Motor neuron (in vitro differentiated cells): Measurements from ENCODE around the gene GALC. TPM values are rescaled to one million over a fixed set of nuclear protein-coding genes. Genes with fewer than 3 reads are reported as not detected.
A peak's percentile ranks its signal among the peaks of the same experiment; 100 is the strongest.

Experiments used
- ATAC-seq, 8 experiments: fragments of 200-7000 bp; cut with Tn5 transposase; replicated peaks in 6 of 8; 2 replicates each; pipeline ENCODE4 v1.8.0; 2021; ENCODE audit warnings: mild to moderate bottlenecking in 8 of 8, moderate library complexity in 8 of 8
- H3K27ac ChIP-seq, 2 donors: fragments of 250-450 bp; sonication (Bioruptor Pico); 2 replicates each; pipeline ENCODE4 v1.9.0; 2021; ENCODE audit warnings: antibody characterized with exemption in 2 of 2, mild to moderate bottlenecking in 2 of 2, moderate library complexity in 1 of 2
- H3K4me1 ChIP-seq, 2 donors: fragments of 250-450 bp; sonication (Bioruptor Pico); replicated peaks in 1 of 2; 2 replicates each; pipeline ENCODE4 v1.6.1; 2021; ENCODE audit warnings: antibody characterized with exemption in 2 of 2, mild to moderate bottlenecking in 2 of 2, moderate library complexity in 1 of 2
- H3K4me3 ChIP-seq, 5 donors: fragments of 250-450 bp; sonication (Bioruptor Pico); 2 replicates each; pipeline ENCODE4 v1.9.0; 2021; ENCODE audit warnings: antibody characterized with exemption in 5 of 5, mild to moderate bottlenecking in 5 of 5, moderate library complexity in 4 of 5
- WGBS, 10 experiments: fragments of 450-650 bp; shearing (Covaris generic); methylation state at CpG; one replicate each; pipeline ENCODE4 v1.0.0; 2022; 5-methylcytosine and 5-hydroxymethylcytosine counted together
- in situ Hi-C, 9 experiments: fragments of 400-800 bp; cut with MboI; loops; one replicate each; pipeline ENCODE4 v1.15.0; 2021; ENCODE audit warnings: low sequenced_read_pairs in 9 of 9, low pct_unique_long_range_greater_than_20kb in 2 of 9; ENCODE audit not compliant: unreplicated experiment in 9 of 9
- total RNA-seq, 8 experiments: library from RNA; unstranded; fragments of 300-600 nt; gene quantifications; 2 replicates each; pipeline versions ENCODE4 v1.2.3 to v1.2.4, GENCODE V29; 2022

The GALC gene
- total RNA-seq, 8 experiments from 2014 or later = 6.6 to 42.3 (median 11.6) TPM

- Histone ChIP-seq H3K4me1 (no peaks in the 10 kb centered on the region), H3K4me3 (no peak overlapping the region), H3K27ac (no peak overlapping the region)
- in situ Hi-C loops = no loop called here
- ATAC-seq = peak in 1 of 8 experiments; percentile 26
These were observed 17.3 kb downstream of the GALC start for GRCh38 chr14:87975636-87976035.

- no peaks in the 10 kb centered on the region for H3K4me1 ChIP-seq
- in situ Hi-C loops = no loop called here
- H3K4me3 ChIP-seq = no peak overlapping the region
- no peak for ATAC-seq
- 43 to 100% (median 87%) methylated on average over 1 to 2 of the region's 2 CpGs; no CpG with 5 or more reads in 4 of the 10 experiments for WGBS, 10 experiments
- H3K27ac ChIP-seq = no peak overlapping the region
These were observed 22.0 kb downstream of the GALC start for GRCh38 chr14:87971010-87971409.

- Histone ChIP-seq H3K4me3 (no peak overlapping the region), H3K27ac (no peak overlapping the region), H3K4me1 (no peaks in the 10 kb centered on the region)
- in situ Hi-C loops = no loop called here
- no peak for ATAC-seq
These were observed 25.5 kb downstream of the GALC start for GRCh38 chr14:87967496-87967895.

- no peak overlapping the region for H3K4me3 ChIP-seq
- no peak for ATAC-seq
- in situ Hi-C loops = no loop called here
- no peaks in the 10 kb centered on the region for H3K4me1 ChIP-seq
- no peak overlapping the region for H3K27ac ChIP-seq
- 43 to 100% (median 88%) methylated on average over 2 to 3 of the region's 3 CpGs for WGBS, 10 experiments
These were observed 26.2 kb downstream of the GALC start for GRCh38 chr14:87966816-87967215.

GRCh38 chr14:87961246-87961645 is 31.7 kb downstream of the GALC start:
- in situ Hi-C loops = no loop called here

GRCh38 chr14:87960013-87960787 is 32.8 kb downstream of the GALC start:
- in situ Hi-C loops = no loop called here
- no peaks in the 10 kb centered on the region for H3K4me1 ChIP-seq
- 74 to 100% (median 89%) methylated on average over 1 to 4 of the region's 5 CpGs; no CpG with 5 or more reads in 1 of the 10 experiments for WGBS, 10 experiments
- no peak for ATAC-seq
- H3K4me3 ChIP-seq = no peak overlapping the region
- no peak overlapping the region for H3K27ac ChIP-seq

More at GRCh38 chr14:87961246-87961645, 31.7 kb downstream of the GALC start:
- WGBS, 10 experiments = 43 to 100% (median 77%) methylated on average over 1 to 2 of the region's 2 CpGs; no CpG with 5 or more reads in 2 of the 10 experiments
- H3K4me3 ChIP-seq = no peak overlapping the region
- ATAC-seq = no peak
- H3K4me1 ChIP-seq = no peaks in the 10 kb centered on the region
- H3K27ac ChIP-seq = no peak overlapping the region

- ATAC-seq = no peak
These were observed 37.5 kb downstream of the GALC start for GRCh38 chr14:87955501-87955900.

GRCh38 chr14:87952307-87953094 is 40.5 kb downstream of the GALC start:
- WGBS, 10 experiments = 14 to 100% (median 90%) methylated on average over 1 to 3 of the region's 3 CpGs; no CpG with 5 or more reads in 1 of the 10 experiments
- Histone ChIP-seq H3K4me1 (no peaks in the 10 kb centered on the region), H3K27ac (no peak overlapping the region), H3K4me3 (no peak overlapping the region)
- in situ Hi-C loops = no loop called here
- no peak for ATAC-seq

More at GRCh38 chr14:87955501-87955900, 37.5 kb downstream of the GALC start:
- H3K27ac ChIP-seq = no peak overlapping the region
- 34 to 100% (median 80%) methylated on average over 1 to 6 of the region's 6 CpGs for WGBS, 10 experiments
- in situ Hi-C loops = no loop called here
- no peak overlapping the region for H3K4me3 ChIP-seq
- H3K4me1 ChIP-seq = no peaks in the 10 kb centered on the region

- no peak overlapping the region for H3K4me3 ChIP-seq
- in situ Hi-C loops = loop anchor here in 1 of 9 experiments (10.0 kb wide), 1 partner anchor 230 kb away; no protein-coding TSS in a partner anchor
- H3K27ac ChIP-seq = no peak overlapping the region
- no peaks in the 10 kb centered on the region for H3K4me1 ChIP-seq
- 0 to 31% (median 25%) methylated on average over 1 to 4 of the region's 4 CpGs for WGBS, 10 experiments
- ATAC-seq = no peak
These were observed 47.9 kb downstream of the GALC start for GRCh38 chr14:87944987-87945604.

GRCh38 chr14:87940894-87941293 is 52.1 kb downstream of the GALC start:
- no peak for ATAC-seq
- Histone ChIP-seq H3K27ac (no peak overlapping the region), H3K4me3 (no peak overlapping the region), H3K4me1 (no peaks in the 10 kb centered on the region)
- WGBS, 10 experiments = 75 to 100% (median 97%) methylated on average over 1 to 2 of the region's 2 CpGs
- in situ Hi-C loops = loop anchor here in 1 of 9 experiments (10.0 kb wide), 1 partner anchor 234 kb away; no protein-coding TSS in a partner anchor

- no peaks in the 10 kb centered on the region for H3K4me1 ChIP-seq
- WGBS, 10 experiments = 80 to 98% (median 87%) methylated on average over 1 to 3 of the region's 3 CpGs
- ATAC-seq = no peak
- H3K27ac ChIP-seq = no peak overlapping the region
- in situ Hi-C loops = loop anchor here in 1 of 9 experiments (10.0 kb wide), 1 partner anchor 234 kb away; no protein-coding TSS in a partner anchor
- H3K4me3 ChIP-seq = no peak overlapping the region
These were observed 52.6 kb downstream of the GALC start for GRCh38 chr14:87940382-87940781.

GRCh38 chr14:87935886-87936285 is 57.1 kb downstream of the GALC start:
- 25 to 100% (median 78%) methylated on average over 1 of the region's 1 CpG; no CpG with 5 or more reads in 7 of the 10 experiments for WGBS, 10 experiments
- in situ Hi-C loops = no loop called here

More at GRCh38 chr14:87935886-87936285, 57.1 kb downstream of the GALC start:
- no peak for ATAC-seq
- H3K27ac ChIP-seq = no peak overlapping the region
- H3K4me3 ChIP-seq = no peak overlapping the region
- no peaks in the 10 kb centered on the region for H3K4me1 ChIP-seq
